Left hindlimb (tissue), 1 donor: ENCODE measurements around the gene TOB2.
"Not testable (repeated sequence)": the region's sequence is repeated elsewhere in the genome, so short reads cannot be mapped to it uniquely, and the experiment has no call there.

Experiments
- DNase-seq: peaks from one replicate; pipeline ENCODE4 v3.0.0-alpha.2; 2018

The TOB2 gene

GRCh38 chr22:41461901-41462300 is 15.3 kb upstream of the TOB2 start:
- DNase-seq = no peak

- DNase-seq = not testable (repeated sequence)
These were observed 13.5 kb upstream of the TOB2 start for GRCh38 chr22:41460071-41460470.

- DNase-seq = no peak
These were observed 12.8 kb upstream of the TOB2 start for GRCh38 chr22:41459431-41459830.

GRCh38 chr22:41458161-41458728 is 11.6 kb upstream of the TOB2 start:
- DNase-seq = no peak

- peak; percentile 99 for DNase-seq
These were observed 1.7 kb upstream of the TOB2 start for GRCh38 chr22:41448189-41448808.

- DNase-seq = peak; percentile 87
These were observed 1.0 kb upstream of the TOB2 start for GRCh38 chr22:41447435-41448188.

- peak; percentile 50 for DNase-seq
These were observed 522 bp downstream of the TOB2 start for GRCh38 chr22:41446057-41446501.

GRCh38 chr22:41445129-41446056 is 1.2 kb downstream of the TOB2 start:
- DNase-seq = no peak

GRCh38 chr22:41444360-41445128 is 2.1 kb downstream of the TOB2 start:
- peak; percentile 98 for DNase-seq

- DNase-seq = no peak
These were observed 4.3 kb downstream of the TOB2 start for GRCh38 chr22:41442240-41442792.

- DNase-seq = not testable (repeated sequence)
These were observed 6.1 kb downstream of the TOB2 start for GRCh38 chr22:41440511-41440910.

GRCh38 chr22:41437198-41437597 is 9.4 kb downstream of the TOB2 start:
- DNase-seq = no peak

- DNase-seq = no peak
These were observed 10.1 kb downstream of the TOB2 start for GRCh38 chr22:41436322-41437113.

- no peak for DNase-seq
These were observed 11.0 kb downstream of the TOB2 start for GRCh38 chr22:41435560-41435959.

- DNase-seq = not testable (repeated sequence)
These were observed 12.1 kb downstream of the TOB2 start for GRCh38 chr22:41434361-41435003.

- DNase-seq = not testable (repeated sequence)
These were observed 13.1 kb downstream of the TOB2 start for GRCh38 chr22:41433480-41433879.

GRCh38 chr22:41431656-41432055 is 14.9 kb downstream of the TOB2 start:
- DNase-seq = no peak

- no peak for DNase-seq
These were observed 16.7 kb downstream of the TOB2 start for GRCh38 chr22:41429951-41430332.

GRCh38 chr22:41429232-41429950 is 17.2 kb downstream of the TOB2 start:
- DNase-seq = no peak
